HG02642 (cell line): Measurements from ENCODE around the gene PPP1R1B.

Source experiments
- ATAC-seq: cut with Tn5 transposase; IDR thresholded peaks from one replicate; pipeline ENCODE4 v1.9.1; 2021; ENCODE audit warnings: mild to moderate bottlenecking; ENCODE audit not compliant: unreplicated experiment, poor library complexity

The PPP1R1B gene

DNA sequence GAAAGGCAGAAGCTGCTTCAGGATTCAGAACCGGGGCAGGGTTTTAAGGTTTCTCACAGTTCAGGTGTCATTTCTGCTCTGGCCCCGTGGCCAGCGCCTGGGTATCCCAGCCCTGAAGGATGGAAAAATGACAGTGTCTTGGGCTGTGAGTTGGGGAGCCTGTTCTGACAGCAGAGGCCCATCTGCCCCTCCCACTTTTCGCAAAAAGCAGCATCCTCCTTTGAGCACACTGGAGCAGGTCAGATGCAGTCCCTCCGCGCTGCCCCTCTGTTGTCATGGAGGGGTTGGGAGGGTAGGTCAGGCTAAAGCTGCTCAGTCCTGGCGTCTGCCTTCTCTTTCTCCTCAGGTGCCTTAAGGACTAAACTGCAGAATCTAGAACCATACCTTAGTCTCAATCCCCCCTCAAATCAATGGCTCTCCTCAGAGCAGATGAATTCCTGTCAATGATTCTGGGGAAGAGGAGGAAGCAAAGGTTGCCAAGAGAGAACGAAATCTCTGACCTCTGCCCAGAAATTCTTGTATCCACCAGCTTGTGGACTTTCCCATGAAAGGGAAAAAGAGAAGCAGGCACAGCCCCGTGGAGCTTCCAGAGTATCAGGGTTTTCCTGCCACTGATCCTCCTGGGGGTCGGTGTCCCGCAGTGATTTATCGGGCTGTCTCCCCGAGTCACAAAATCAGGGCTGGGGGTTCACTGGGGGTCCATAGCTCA, 26.3 kb upstream of the PPP1R1B start:
- no peak for ATAC-seq

DNA sequence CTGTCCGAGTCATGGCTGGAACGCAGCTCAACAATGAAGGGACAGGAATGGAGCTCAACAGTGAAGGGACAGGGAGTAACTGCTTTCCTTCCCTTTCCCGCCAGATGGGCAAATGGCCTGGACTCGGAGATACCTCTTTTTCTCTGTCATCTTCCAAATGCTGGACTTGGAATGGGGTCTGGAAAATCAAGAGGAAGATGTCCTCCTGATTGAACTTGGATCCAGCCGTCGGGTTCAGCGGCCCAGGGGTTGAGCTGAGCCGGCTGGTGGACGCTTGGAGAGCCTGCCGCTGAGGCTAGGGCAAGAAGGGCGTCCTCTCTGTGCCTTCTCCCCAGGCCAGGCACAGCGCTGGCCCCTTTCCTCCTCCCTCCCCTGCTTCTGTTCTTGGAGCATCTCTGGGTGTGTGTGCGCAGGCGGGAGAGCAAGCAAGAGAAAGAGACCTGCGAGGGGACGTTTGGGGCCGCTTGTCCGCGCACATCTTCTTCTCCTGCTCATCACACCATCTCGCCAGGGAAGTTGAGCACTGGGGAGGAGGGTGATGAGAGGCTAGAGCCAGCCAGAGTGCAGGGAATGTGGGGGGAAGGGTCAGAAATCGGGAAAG, 25.7 kb upstream of the PPP1R1B start:
- ATAC-seq = no peak

DNA sequence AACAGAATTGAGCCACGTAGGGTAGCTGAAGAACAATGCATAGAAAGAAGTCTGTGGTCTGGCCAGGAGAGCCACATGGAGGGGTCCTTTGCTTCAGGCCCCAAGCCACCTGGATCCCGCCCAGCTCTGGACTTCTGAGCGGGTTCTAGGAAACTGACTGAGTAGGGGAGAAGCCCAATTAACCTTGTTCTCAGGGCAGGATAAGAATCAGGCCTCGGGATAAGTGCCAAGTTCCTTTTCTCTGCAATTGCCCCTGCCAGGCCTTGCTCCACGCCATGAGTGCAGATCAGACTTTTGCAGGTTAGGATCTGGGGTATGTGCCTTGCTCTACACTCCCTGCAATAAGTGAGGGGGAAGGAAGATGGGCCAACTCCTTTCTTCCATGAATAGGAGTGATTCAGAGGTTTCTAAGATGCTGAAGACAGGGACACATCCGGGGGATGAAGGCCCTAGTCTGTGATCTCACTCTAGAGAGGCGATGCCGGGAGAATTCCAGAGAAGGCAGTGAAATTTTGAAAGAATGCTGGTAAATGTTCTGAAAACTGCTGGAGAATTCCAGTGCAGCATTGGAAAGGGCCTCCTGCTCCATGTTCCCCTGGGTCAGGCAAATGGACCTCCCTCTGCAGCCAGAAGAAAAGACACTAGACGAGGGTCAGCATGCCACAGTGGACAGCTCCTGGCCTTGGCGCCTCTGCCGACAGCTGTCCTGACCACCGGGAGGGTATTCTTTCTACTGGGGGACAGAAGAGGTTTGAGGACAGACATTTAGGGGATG, 24.8 kb upstream of the PPP1R1B start:
- ATAC-seq = no peak

DNA sequence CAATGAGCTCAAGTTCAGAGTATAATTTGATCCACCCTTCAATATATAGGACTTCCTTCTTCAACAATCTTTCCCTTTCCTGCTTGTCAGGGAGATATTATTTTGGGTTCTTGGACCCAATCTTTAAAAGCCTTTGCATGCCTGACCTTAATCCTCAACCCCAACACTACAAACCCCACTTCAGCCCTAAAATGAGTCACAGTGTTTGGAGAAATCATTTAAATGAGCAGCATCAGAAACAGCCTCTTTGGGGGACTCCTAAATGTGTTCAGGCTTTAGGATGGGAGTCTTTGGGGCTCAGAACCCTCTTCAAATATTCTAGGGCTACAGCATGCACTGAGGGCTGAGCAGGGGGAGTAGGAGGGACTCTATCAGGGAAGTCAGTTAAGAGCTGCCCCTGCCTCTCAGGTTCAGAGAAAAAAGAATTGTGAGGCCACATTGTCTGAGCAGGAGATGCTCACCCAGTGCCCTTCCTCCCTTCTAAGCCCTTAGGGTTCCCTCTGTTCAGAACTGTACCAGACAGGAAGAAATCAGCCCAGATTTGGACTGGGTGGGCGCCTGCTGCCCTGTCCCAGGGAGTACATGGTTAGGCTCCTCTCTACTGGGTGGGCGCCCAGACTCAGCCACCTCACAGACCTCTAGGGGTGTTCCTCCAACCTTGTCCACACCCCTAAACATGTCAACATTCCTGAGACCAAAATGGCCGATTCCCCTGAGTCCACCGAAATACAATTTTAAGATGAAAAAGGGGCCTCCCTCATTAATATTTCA, 24.0 kb upstream of the PPP1R1B start:
- no peak for ATAC-seq

DNA sequence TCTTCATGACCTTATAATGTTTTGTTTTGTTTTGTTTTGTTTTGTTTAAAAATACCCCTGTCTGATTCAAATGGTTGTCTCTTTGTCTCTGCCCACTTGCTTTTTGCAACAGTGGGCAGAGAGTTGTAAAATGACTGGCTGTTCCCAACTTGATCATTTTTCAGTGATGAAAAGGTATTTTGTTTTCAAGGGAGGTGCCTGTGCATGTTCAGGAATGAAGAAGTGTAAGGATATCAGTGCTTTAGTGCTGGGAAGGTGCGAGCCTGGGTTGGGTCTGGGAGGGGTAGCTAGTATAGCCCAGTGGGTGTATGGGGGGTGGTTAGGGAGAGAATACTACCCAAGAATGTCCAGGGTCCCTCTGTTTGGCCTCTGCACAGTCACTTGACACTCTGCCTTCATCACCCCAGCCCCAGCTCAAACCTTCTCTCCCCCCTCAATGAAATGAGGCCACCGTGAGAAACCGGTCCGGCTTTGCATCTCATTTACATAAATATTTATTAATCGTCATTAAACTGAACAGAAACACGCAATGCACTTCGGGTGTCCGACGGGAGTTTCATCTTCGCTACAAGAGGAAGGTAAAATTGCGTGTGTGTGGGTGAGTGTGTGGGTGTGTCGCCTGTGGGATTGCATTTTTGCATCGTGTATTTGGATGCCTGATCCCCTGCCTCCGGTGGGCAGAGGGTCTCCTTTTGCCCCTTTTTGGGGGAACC, 23.3 kb upstream of the PPP1R1B start:
- no peak for ATAC-seq

DNA sequence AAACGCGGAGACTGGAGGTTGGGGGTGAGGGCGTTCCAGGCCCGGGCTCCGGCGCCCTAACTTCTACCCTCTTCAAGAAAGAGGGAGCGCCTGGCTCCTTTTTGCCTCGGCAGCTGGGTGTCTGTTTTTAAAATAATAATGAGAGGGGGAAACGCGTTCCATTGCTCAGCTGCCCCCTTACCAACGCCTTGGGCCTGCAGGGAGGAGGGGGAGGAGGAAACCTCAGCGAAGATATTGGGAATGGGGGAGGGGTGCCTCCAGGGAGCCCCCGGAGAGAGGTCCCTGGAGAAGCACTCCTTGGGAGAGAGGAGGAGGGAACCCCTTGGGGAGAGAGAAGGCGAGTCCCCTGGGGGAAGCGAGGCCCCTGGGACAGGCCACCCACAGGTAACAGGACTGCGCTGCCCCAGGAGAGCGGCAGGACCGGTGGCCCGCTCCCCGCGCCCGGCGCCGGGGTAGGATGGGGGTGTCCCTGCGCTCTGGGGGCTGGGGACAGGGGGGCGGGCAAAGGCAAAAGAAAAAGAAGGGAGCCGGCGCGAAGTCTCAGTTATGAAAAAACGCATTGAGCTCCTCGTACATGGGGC, 21.8 kb upstream of the PPP1R1B start:
- ATAC-seq = no peak

DNA sequence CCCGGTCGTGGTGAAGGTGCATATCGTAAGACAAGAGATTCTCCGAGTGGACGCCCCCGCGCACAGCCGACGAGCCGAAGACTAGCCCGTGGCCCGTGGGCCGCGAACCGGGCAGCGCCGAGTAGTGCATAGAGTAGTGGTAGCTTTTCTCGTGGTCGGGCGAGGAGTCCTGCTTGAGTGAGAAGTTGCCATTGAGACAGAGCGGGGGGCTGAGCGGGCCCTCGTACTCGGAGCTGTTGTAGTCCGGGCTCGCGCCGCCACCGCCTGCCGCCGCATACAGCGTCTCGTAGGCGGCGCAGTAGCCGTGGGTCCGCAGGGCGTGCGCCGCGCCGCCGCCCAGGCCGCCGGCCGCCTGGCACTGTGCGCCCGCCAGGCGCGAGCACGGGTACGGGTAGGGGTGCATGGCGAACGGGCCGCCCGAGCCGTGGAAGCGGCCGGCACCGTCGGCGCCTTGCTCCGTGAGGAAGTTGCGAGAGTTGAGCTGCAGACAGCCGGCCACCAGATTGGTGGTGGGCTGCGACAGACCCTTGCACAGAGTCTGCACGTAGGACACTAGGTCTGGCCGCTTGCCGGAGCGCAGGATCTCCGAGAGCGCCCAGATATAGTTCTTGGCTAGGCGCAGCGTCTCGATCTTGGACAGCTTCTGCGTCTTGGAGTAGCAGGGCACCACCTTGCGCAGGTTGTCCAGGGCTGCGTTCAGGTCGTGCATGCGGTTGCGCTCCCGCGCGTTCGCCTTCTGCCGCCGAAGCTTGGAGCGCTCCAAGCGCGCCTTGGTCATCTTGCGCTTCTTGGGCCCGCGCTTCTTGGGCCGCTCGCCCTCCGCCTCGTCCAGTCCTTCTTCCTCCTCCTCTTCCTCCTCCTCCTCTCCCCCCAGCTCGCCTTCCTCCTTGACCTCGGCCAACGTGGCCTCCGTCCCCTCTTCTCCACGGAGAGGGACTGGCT, 21.0 kb upstream of the PPP1R1B start:
- no peak for ATAC-seq

DNA sequence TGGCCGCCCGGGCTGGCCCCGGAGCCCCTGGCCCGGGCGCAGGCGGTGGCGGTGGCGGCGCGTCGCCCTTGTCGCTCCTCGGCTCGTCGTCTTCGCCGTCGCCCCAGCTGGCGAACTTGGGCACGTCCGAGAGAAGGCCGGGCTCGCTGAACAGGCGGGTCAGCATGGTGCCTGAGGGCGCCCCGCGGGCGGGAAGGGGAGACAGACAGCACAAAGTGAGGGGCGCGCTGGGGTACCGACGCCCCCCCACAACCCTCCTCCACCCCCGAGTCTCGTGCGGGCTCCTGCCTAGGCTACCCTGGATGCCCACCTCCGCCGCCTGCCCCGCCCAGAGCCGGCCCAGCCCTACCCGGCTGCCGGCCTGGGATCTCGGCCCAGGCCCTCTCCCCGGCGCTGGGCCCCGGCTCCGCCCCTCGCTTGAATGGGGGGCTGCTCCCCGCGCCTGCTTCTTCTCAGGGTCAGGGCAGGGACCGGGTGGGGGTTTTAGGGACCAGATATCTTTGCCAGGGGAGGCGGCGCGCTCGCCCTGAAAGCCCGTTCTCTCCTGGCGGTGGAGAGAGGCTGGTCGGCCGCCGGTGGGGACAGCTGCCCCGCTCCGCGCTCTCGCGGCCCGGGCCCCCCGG, 20.2 kb upstream of the PPP1R1B start:
- no peak for ATAC-seq

DNA sequence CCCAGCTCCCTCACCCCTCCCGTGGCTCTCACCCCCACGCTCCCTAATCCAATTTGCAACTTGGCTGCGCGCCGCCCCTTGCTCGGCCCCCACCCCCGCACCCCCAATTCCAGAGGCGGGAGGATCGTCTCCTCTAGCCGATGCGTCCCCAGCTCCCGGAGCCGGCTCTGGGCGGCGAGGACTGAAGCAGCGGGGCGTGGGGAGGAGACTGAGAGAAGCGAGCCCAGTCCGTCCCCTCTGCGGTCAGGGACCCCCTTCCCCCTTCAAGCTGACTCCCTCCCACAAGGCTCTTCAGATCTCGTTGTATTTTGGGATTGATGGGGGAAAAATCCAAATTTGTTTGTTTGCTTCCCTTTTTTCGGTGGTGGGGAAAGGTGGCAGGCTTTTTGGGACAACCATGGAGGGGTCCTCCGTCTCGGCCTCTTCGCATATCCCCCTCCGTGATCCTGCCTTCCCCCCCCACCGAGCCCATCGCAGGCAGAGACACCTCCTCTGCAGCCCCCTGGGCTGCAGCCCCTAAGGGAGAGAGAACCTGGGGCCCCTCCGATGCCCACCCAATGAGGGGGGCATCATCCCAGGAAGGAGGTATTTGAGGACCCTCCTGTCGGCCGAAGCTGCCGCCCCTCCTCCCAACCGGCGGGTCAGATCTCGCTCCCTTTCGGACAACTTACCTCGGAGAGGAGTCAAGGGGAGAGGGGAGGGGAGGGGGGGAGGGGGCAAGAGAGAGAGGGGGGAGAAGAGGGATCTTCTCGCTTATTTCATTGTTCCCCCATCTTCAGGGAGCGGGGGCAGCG, 19.5 kb upstream of the PPP1R1B start:
- no peak for ATAC-seq

DNA sequence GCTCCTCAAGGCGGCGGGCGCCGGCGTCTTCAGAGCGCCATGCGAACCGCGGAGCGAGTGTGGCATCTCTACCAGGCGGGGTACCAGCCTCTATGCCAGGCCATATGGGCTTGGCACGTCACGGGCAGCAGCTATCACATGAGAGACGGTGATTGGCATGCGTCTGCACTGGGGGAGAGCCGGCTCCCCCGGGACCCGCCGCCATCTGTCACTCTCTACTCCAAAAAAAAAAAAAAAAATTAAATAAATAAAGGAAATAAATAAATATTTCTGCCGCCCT, 19.0 kb upstream of the PPP1R1B start, which contains the start of gene NEUROD2:
Gene NEUROD2 (minus strand): TSS at position 70 of the 280 bp plus-strand sequence. CDS start 1,321 bp downstream, outside the sequence.
- ATAC-seq = no peak

DNA sequence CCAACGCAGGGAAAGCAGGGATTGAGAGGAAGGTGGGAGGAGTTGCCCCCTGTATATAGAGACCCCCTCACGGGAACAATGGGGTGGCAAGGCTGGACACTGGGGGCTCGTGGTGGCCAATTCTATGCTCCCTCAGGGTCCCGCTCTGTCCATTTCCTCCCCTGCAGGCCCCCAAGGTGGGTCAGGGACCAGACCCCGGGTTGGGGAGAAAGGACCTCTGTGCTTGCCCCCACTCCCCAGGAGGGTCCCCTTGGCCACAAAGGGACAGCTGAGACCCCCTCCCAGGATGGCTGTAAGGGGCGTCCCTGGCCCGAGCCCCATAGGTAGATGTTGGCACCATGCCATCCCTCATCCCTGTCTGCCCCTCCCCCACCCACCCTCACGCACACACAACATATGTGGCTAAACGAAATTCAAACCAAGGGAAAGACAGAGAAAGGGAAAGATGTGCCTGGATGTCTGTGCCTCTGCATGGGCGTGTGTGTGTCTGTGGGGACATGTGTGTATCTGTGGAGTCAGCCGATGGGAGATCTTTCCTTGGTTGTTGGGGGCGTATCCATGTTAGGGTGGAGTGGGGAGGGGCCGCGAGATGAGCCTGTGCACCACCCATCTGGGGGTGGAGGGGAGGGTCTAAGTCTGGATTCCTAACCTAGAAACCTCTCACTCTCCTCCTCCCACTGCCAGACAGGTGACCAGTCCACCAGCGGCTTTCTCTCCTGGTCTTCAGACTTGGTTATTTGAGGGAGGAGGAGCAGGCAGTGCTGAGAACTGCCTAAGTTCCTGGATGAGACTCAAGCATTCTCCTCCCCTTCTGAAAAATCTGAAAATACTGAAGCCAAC, 18.4 kb upstream of the PPP1R1B start:
- ATAC-seq = no peak

DNA sequence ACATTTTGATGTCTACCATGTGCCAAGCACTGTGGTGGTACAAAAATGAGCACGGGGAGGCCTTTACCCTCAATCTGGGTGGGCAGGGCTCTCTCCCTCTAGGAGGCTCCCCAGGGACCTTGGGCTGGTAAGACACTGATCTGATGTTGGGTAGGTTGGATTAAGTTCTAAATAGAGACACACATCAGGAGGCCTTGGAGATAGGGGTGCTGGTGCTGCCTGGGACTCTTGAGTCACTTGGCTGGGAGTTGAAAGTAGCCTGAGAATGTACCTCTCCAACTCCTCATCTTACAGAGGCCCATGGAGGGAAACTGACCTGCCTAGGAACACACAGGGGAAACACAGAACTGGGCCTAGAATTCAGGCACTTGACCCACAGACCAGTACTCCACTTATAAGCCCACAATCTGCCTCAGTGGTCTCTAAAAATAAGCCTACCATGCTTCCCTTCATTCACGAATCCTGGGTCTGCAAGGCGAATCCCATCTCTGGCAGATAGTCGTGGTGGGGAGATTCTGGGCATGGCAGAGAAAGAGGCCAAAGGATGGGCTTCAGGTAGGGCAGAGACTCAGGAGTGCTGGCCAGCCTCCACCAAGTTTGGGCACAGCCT, 17.2 kb upstream of the PPP1R1B start:
- no peak for ATAC-seq

DNA sequence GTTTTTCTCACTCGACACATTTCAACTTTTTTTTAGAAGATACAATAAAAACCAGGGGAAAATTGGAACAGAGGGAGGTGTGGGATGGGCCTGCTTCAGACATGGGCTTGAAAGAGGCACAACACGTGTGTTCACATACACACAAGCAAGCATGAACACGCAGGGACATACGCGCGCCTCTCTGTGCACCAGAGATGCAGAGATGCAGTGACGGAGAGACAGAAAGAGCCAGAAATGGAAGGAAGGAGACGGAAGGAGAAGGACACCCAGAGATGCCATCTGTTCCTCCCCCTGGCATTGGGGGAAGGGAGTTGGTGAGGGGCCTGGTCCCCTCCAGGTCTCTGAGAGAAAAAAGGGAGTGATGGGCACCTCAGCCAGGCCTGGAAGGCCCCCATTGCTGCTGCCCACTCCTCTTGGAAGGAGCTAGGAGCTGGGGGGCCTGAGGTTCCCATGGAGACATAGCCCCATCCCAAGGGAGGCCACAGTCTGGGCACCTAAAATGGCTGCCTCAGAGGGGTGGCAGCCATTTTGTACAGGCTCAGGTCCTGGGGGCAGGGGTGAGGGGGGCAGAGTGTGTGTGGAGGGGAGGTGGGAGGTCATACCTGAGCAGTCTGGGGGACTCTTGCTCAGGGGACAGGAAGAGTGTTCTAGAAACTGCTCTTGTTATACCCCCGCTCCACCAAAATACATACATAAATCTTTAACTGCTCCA, 15.2 kb upstream of the PPP1R1B start:
- no peak for ATAC-seq

DNA sequence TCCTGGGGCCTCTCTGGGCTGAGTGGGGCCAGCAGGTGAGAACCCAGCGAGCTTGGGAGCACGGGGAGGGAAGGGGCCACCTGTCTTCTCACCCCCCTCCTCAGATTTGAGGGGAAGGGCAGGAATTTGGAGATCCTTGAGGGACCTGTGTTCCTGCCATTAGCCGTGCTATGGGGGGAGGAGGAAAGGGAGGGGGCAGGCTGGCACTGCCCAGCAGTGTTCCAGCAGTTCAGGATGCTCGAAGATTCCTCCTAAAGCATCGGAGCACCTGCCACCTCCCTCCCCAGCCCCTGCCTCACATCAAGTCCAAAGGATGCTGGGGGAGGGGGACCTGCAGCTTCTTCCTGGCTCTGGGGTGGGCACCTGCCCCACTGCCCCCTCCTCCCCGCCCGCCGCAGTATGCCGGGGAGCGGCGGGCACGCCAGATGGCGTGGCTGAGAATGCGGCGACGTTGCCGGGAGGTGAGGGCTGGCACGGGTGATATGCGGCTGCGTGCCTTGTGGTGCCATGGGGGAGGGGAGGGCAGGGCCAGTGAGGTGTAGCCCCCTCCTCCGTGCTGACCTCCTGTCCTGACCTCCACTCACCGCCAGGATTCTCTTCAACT, 14.4 kb upstream of the PPP1R1B start:
- no peak for ATAC-seq

DNA sequence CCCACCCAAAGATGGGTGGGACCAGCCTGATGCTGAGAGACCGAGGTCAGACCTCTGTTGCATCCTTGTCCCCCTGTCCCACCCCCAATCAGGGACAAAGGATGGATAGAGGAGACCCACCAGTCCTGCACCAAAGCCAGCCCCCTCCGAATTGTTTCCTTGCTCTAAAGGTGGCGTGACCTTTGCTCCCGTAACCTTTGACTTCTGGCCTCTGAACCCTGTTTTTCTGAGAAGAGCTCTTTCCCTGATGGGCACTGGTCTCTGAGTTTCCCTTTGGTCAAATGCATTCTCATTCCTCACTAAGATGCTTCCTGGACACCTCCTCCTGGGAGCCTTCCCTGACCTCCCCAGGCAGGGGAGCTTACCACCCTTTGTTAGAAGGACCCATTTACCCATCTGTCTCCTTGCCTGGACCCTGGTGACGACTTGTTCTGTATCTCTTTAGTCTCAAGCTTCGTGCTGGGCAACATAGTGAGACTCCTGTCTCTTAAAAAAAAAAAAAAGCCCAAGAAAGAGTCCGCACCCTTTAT, 13.8 kb upstream of the PPP1R1B start:
- no peak for ATAC-seq
